ENCODE measurements around the gene SYCP1.
"Not testable (repeated sequence)": the region's sequence is repeated elsewhere in the genome, so short reads cannot be mapped to it uniquely, and the experiment has no call there.

Gene SYCP1

GRCh38 chr1:114902343-114902742 lies 47.7 kb downstream of the SYCP1 start (continued):
- no peak for TF ChIP-seq BCL6B (tag by site-specific recombination; IDR thresholded peaks at IDR 0.05)
- TF ChIP-seq, protein P1, sequence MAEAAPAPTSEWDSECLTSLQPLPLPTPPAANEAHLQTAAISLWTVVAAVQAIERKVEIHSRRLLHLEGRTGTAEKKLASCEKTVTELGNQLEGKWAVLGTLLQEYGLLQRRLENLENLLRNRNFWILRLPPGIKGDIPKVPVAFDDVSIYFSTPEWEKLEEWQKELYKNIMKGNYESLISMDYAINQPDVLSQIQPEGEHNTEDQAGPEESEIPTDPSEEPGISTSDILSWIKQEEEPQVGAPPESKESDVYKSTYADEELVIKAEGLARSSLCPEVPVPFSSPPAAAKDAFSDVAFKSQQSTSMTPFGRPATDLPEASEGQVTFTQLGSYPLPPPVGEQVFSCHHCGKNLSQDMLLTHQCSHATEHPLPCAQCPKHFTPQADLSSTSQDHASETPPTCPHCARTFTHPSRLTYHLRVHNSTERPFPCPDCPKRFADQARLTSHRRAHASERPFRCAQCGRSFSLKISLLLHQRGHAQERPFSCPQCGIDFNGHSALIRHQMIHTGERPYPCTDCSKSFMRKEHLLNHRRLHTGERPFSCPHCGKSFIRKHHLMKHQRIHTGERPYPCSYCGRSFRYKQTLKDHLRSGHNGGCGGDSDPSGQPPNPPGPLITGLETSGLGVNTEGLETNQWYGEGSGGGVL (tag by site-specific recombination; IDR thresholded peaks at IDR 0.05): no peak
- TF ChIP-seq ZBTB1 (tag by site-specific recombination; IDR thresholded peaks at IDR 0.05): no peak
- no peak for TF ChIP-seq ZNF302 (tag by site-specific recombination; IDR thresholded peaks at IDR 0.05; ENCODE audit: low read depth)
- TF ChIP-seq, protein P2, sequence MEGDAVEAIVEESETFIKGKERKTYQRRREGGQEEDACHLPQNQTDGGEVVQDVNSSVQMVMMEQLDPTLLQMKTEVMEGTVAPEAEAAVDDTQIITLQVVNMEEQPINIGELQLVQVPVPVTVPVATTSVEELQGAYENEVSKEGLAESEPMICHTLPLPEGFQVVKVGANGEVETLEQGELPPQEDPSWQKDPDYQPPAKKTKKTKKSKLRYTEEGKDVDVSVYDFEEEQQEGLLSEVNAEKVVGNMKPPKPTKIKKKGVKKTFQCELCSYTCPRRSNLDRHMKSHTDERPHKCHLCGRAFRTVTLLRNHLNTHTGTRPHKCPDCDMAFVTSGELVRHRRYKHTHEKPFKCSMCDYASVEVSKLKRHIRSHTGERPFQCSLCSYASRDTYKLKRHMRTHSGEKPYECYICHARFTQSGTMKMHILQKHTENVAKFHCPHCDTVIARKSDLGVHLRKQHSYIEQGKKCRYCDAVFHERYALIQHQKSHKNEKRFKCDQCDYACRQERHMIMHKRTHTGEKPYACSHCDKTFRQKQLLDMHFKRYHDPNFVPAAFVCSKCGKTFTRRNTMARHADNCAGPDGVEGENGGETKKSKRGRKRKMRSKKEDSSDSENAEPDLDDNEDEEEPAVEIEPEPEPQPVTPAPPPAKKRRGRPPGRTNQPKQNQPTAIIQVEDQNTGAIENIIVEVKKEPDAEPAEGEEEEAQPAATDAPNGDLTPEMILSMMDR (tag by site-specific recombination; IDR thresholded peaks at IDR 0.05): no peak
- no peak for TF ChIP-seq ZNF792 (tag by site-specific recombination; IDR thresholded peaks at IDR 0.05)
- TF ChIP-seq, protein P3, sequence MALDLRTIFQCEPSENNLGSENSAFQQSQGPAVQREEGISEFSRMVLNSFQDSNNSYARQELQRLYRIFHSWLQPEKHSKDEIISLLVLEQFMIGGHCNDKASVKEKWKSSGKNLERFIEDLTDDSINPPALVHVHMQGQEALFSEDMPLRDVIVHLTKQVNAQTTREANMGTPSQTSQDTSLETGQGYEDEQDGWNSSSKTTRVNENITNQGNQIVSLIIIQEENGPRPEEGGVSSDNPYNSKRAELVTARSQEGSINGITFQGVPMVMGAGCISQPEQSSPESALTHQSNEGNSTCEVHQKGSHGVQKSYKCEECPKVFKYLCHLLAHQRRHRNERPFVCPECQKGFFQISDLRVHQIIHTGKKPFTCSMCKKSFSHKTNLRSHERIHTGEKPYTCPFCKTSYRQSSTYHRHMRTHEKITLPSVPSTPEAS (tag by site-specific recombination; IDR thresholded peaks at IDR 0.05): no peak
- no peak for TF ChIP-seq ZNF571 (tag by site-specific recombination; IDR thresholded peaks at IDR 0.05)
- no peak for TF ChIP-seq ZNF132 (tag by site-specific recombination; IDR thresholded peaks at IDR 0.05; ENCODE audit: borderline replicate concordance)

GRCh38 chr1:114903480-114903879 lies 48.8 kb downstream of the SYCP1 start:
- TF ChIP-seq KLF8 (tag by site-specific recombination; IDR thresholded peaks at IDR 0.05): no peak
- no peak for TF ChIP-seq MYNN (tag by site-specific recombination; IDR thresholded peaks at IDR 0.05; ENCODE audit: borderline replicate concordance)
- no peak for TF ChIP-seq ZNF529 (tag by site-specific recombination; IDR thresholded peaks at IDR 0.05; ENCODE audit: insufficient replicate concordance)
- Histone ChIP-seq H3K36me3 (ENCODE audit: control insufficient read depth in 2 of 2, insufficient read depth in 1 of 2, low read length in 2 of 2) (no peaks in the 10 kb centered on the region), H3K27ac (ENCODE audit: extremely low read depth, low read depth, low read length) (no peak overlapping the region), H3K4me1 (ENCODE audit: control insufficient read depth, insufficient read depth, low read length) (no peaks in the 10 kb centered on the region), H3K4me3 (ENCODE audit: low read depth, low read length) (no peak overlapping the region), H3K9me3 (ENCODE audit: control insufficient read depth, insufficient read depth, low read depth, low read length) (no peaks in the 10 kb centered on the region)
- ChIA-PET CTCF (no interaction called here), POLR2A (no interaction called here)

- CTCF ChIA-PET; H3K4me3 ChIP-seq (ENCODE audit: low read depth, low read length); H3K4me1 ChIP-seq (ENCODE audit: control insufficient read depth, insufficient read depth, low read length); POLR2A ChIA-PET; H3K27ac ChIP-seq (ENCODE audit: extremely low read depth, low read depth, low read length); H3K9me3 ChIP-seq (ENCODE audit: control insufficient read depth, insufficient read depth, low read depth, low read length); H3K36me3 ChIP-seq (ENCODE audit: control insufficient read depth in 2 of 2, insufficient read depth in 1 of 2, low read length in 2 of 2): not testable (repeated sequence)
Measured at GRCh38 chr1:114915720-114916119, 61.1 kb downstream of the SYCP1 start.

DNA sequence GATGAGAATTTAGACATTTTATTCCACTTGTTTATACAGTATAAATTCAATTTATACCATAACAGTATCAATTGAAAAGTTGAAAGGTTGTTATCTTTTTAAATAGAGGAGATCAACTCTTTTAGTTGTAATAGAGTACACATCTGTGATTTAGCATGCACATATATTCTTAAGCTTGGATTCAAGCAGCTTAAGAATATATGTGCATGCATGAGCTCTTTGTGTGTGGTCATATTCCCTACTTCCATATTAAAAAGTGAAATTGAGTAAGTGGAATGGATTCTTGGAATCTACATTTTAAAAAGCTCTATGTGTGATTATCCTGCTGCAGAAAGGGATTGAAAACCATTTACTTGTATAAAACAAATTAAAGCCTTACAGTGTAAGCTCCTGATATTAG lies 71.9 kb downstream of the SYCP1 start:
- TF ChIP-seq ZNF701 (tag by site-specific recombination; IDR thresholded peaks at IDR 0.05) (no peak), ZNF488 (tag by site-specific recombination; IDR thresholded peaks at IDR 0.05) (no peak), ZNF16 (tag by site-specific recombination; IDR thresholded peaks at IDR 0.05; ENCODE audit: low read depth) (no peak)
- Histone ChIP-seq H3K36me3 (ENCODE audit: control insufficient read depth in 2 of 2, insufficient read depth in 1 of 2, low read length in 2 of 2) (no peaks in the 10 kb centered on the region), H3K4me3 (ENCODE audit: low read depth, low read length) (no peak overlapping the region), H3K4me1 (ENCODE audit: control insufficient read depth, insufficient read depth, low read length) (no peaks in the 10 kb centered on the region), H3K9me3 (ENCODE audit: control insufficient read depth, insufficient read depth, low read depth, low read length) (no peaks in the 10 kb centered on the region), H3K27ac (ENCODE audit: extremely low read depth, low read depth, low read length) (no peak overlapping the region)
- ChIA-PET POLR2A (no interaction called here), CTCF (interaction anchor here (0.6 kb wide), 1 partner anchor 40 kb away, joined by 3 read pairs; no protein-coding TSS in a partner anchor)
